ENCODE measurements around the gene SOX6.

The SOX6 gene

DNA sequence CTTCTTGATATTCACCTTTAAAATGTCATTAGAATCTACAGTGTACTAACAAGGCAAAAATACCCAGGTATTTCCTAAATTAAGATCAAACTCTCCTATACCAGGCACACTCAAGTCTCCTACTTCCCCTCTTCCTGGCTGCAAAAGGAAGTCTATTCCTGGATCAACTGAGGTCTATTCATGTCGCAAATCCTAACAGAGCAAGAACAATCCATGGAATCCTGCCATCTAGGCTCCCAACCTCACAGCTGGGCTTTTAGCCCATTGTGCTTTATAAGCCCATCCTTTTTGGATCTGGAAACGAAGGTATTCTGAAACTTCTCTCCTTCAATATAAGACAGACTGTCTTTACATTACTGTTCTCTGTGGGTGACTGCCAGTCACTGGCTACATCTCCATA is 161.8 kb downstream of the SOX6 start:
- Histone ChIP-seq H3K36me3 (replicated peaks; ENCODE audit: low read depth, low read length) (no peaks in the 10 kb centered on the region), H3K4me3 (ENCODE audit: low read length) (no peak overlapping the region), H3K27ac (ENCODE audit: low read length) (no peak overlapping the region), H2AFZ (ENCODE audit: low read depth, low read length) (no peak overlapping the region), H4K20me1 (ENCODE audit: insufficient read depth, low read length) (no peaks in the 10 kb centered on the region), H3K27me3 (ENCODE audit: low read depth, low read length) (no peaks in the 10 kb centered on the region; the same call in 1 of the 2 replicates), H3K79me2 (ENCODE audit: low read length) (no peaks in the 10 kb centered on the region), H3K4me1 (ENCODE audit: low read length) (peaks cover 18% of the 10 kb centered on the region), H3K9ac (ENCODE audit: low read length) (no peak overlapping the region), H3K4me2 (ENCODE audit: low read length) (no peak overlapping the region), H3K9me3 (ENCODE audit: insufficient read depth, low read length) (no peaks in the 10 kb centered on the region)
- no peak for TF ChIP-seq CTCF (IDR thresholded peaks at IDR 0.05; ENCODE audit: low read depth, low read length)
- no peak for TF ChIP-seq EZH2phosphoT487 (IDR thresholded peaks at IDR 0.05; ENCODE audit: low read depth)

GRCh38 chr11:16193897-16194381 is 162.4 kb downstream of the SOX6 start:
- Histone ChIP-seq H2AFZ (ENCODE audit: low read depth, low read length) (no peak overlapping the region), H3K9me3 (ENCODE audit: insufficient read depth, low read length) (no peaks in the 10 kb centered on the region), H3K4me2 (ENCODE audit: low read length) (no peak overlapping the region), H3K9ac (ENCODE audit: low read length) (no peak overlapping the region), H3K27ac (ENCODE audit: low read length) (no peak overlapping the region), H3K4me3 (ENCODE audit: low read length) (no peak overlapping the region), H3K79me2 (ENCODE audit: low read length) (no peaks in the 10 kb centered on the region), H4K20me1 (ENCODE audit: insufficient read depth, low read length) (no peaks in the 10 kb centered on the region), H3K4me1 (ENCODE audit: low read length) (peaks cover 18% of the 10 kb centered on the region), H3K27me3 (ENCODE audit: low read depth, low read length) (no peaks in the 10 kb centered on the region; the same call in 1 of the 2 replicates), H3K36me3 (replicated peaks; ENCODE audit: low read depth, low read length) (no peaks in the 10 kb centered on the region)
- TF ChIP-seq CTCF (IDR thresholded peaks at IDR 0.05; ENCODE audit: low read depth, low read length): no peak
- TF ChIP-seq EZH2phosphoT487 (IDR thresholded peaks at IDR 0.05; ENCODE audit: low read depth): no peak

DNA sequence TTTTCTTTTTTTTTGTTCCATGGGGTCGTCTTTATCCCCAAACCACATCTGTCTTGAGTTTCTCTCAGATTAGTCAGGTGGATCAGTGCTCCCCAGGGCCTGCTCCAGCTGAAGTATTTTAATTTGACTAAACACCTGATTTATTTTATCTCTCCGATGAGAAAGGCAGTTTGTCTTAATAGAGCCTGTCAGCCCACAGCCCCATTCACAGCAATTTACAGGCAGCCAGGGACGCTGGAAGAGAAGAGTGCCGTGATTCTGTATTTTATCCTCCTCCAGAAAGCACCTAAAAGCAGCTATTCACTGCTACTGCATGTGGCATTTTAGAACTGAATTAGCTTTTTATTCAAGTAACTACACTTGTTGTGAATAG is 164.5 kb downstream of the SOX6 start:
- H2AFZ ChIP-seq (ENCODE audit: low read depth, low read length): no peak overlapping the region
- peak overlapping the region; percentile 57 for H3K4me2 ChIP-seq (ENCODE audit: low read length)
- no peaks in the 10 kb centered on the region for H3K36me3 ChIP-seq (replicated peaks; ENCODE audit: low read depth, low read length)
- H3K79me2 ChIP-seq (ENCODE audit: low read length): no peaks in the 10 kb centered on the region
- peaks cover 18% of the 10 kb centered on the region for H3K4me1 ChIP-seq (ENCODE audit: low read length)
- TF ChIP-seq EZH2phosphoT487 (IDR thresholded peaks at IDR 0.05; ENCODE audit: low read depth) (no peak), CTCF (IDR thresholded peaks at IDR 0.05; ENCODE audit: low read depth, low read length) (no peak)
- no peaks in the 10 kb centered on the region for H4K20me1 ChIP-seq (ENCODE audit: insufficient read depth, low read length)
- H3K27ac ChIP-seq (ENCODE audit: low read length): peak overlapping the region; percentile 17; the same call in 1 of the 2 replicates
- H3K4me3 ChIP-seq (ENCODE audit: low read length): peak overlapping the region; percentile 19
- 0 out of 2 replicates have a peak overlapping the region, but pooled peaks have one; percentile 4 for H3K9ac ChIP-seq (ENCODE audit: low read length)
- no peaks in the 10 kb centered on the region for H3K9me3 ChIP-seq (ENCODE audit: insufficient read depth, low read length)
- no peaks in the 10 kb centered on the region; the same call in 1 of the 2 replicates for H3K27me3 ChIP-seq (ENCODE audit: low read depth, low read length)

DNA sequence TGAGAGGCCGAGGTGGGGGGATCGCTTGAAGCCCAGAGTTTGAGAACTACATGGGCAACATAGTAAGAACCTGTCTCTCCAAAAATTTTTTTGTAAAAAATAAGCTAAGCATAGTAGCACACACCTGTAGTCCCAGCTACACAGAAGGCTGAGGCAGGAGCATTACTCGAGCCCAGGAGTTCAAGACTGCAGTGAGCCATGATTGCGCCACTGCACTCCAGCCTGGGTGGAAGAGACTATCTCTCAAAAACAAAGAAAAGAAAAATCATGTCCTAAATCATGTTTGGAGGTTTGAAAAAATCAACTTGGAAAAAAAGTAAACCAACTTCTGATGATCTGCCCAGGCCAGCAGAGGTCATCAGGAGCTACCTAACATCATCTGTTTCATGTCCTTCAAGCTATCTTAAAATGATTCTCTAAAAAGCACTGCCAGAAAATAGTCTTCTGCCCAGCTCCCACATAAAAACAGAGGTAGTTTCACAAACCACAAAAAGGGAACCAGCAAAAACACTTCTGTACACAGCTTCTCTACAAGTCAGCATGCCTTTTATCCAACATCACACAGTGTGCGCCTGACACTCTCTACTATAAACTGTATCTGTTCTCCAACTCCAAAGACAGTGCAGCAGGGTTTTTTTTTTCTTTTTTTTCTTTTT is 165.0 kb downstream of the SOX6 start:
- Histone ChIP-seq H3K4me2 (ENCODE audit: low read length) (peak overlapping the region; percentile 57), H3K9ac (ENCODE audit: low read length) (0 out of 2 replicates have a peak overlapping the region, but pooled peaks have one; percentile 4), H3K4me3 (ENCODE audit: low read length) (peak overlapping the region; percentile 19; the same call in 1 of the 2 replicates), H3K4me1 (ENCODE audit: low read length) (peaks cover 19% of the 10 kb centered on the region), H3K9me3 (ENCODE audit: insufficient read depth, low read length) (no peaks in the 10 kb centered on the region), H3K36me3 (replicated peaks; ENCODE audit: low read depth, low read length) (no peaks in the 10 kb centered on the region), H3K27ac (ENCODE audit: low read length) (peak overlapping the region; percentile 17; the same call in 1 of the 2 replicates), H3K79me2 (ENCODE audit: low read length) (no peaks in the 10 kb centered on the region), H3K27me3 (ENCODE audit: low read depth, low read length) (no peaks in the 10 kb centered on the region; the same call in 1 of the 2 replicates), H4K20me1 (ENCODE audit: insufficient read depth, low read length) (no peaks in the 10 kb centered on the region), H2AFZ (ENCODE audit: low read depth, low read length) (no peak overlapping the region)
- no peak for TF ChIP-seq EZH2phosphoT487 (IDR thresholded peaks at IDR 0.05; ENCODE audit: low read depth)
- peak; percentile 68 for TF ChIP-seq CTCF (IDR thresholded peaks at IDR 0.05; ENCODE audit: low read depth, low read length)
